Measurements from ENCODE around the gene STYX.

STYX gene

GRCh38 chr14:52703664-52704063, 26.3 kb upstream of the STYX start:
- H3K9me3 ChIP-seq (ENCODE audit: insufficient read depth, low read length), result no peaks in the 10 kb centered on the region
- H3K4me2 ChIP-seq (ENCODE audit: low read length), result no peak overlapping the region
- no peaks in the 10 kb centered on the region for H3K27me3 ChIP-seq (ENCODE audit: low read depth, low read length)
- no peak overlapping the region for H3K9ac ChIP-seq (ENCODE audit: low read length)
- TF ChIP-seq EZH2phosphoT487 (IDR thresholded peaks at IDR 0.05; ENCODE audit: low read depth), result no peak
- no peak for TF ChIP-seq CTCF (IDR thresholded peaks at IDR 0.05; ENCODE audit: low read depth, low read length)
- no peak overlapping the region for H3K4me3 ChIP-seq (ENCODE audit: low read length)
- H3K36me3 ChIP-seq (replicated peaks; ENCODE audit: low read depth, low read length), result peaks cover 4% of the 10 kb centered on the region
- peaks cover 22% of the 10 kb centered on the region for H3K4me1 ChIP-seq (ENCODE audit: low read length)
- no peak overlapping the region for H2AFZ ChIP-seq (ENCODE audit: low read depth, low read length)
- H3K79me2 ChIP-seq (ENCODE audit: low read length), result peaks cover 17% of the 10 kb centered on the region
- peaks cover 4% of the 10 kb centered on the region; the same call in 1 of the 2 replicates for H4K20me1 ChIP-seq (ENCODE audit: insufficient read depth, low read length)
- H3K27ac ChIP-seq (ENCODE audit: low read length), result no peak overlapping the region

GRCh38 chr14:52706286-52706685, 23.7 kb upstream of the STYX start:
- no peak for TF ChIP-seq CTCF (IDR thresholded peaks at IDR 0.05; ENCODE audit: low read depth, low read length)
- TF ChIP-seq EZH2phosphoT487 (IDR thresholded peaks at IDR 0.05; ENCODE audit: low read depth), result no peak
- peaks cover 4% of the 10 kb centered on the region; the same call in 1 of the 2 replicates for H4K20me1 ChIP-seq (ENCODE audit: insufficient read depth, low read length)
- H3K36me3 ChIP-seq (replicated peaks; ENCODE audit: low read depth, low read length), result peaks cover 26% of the 10 kb centered on the region
- H3K9me3 ChIP-seq (ENCODE audit: insufficient read depth, low read length), result no peaks in the 10 kb centered on the region
- H3K4me1 ChIP-seq (ENCODE audit: low read length), result peaks cover 15% of the 10 kb centered on the region
- H3K27ac ChIP-seq (ENCODE audit: low read length), result peak overlapping the region; percentile 67
- peaks cover 36% of the 10 kb centered on the region for H3K79me2 ChIP-seq (ENCODE audit: low read length)
- peak overlapping the region; percentile 94 for H3K9ac ChIP-seq (ENCODE audit: low read length)
- H3K4me3 ChIP-seq (ENCODE audit: low read length), result peak overlapping the region; percentile 96
- H3K4me2 ChIP-seq (ENCODE audit: low read length), result peak overlapping the region; percentile 81
- H2AFZ ChIP-seq (ENCODE audit: low read depth, low read length), result peak overlapping the region; percentile 68
- no peaks in the 10 kb centered on the region for H3K27me3 ChIP-seq (ENCODE audit: low read depth, low read length)

- no peaks in the 10 kb centered on the region for H3K27me3 ChIP-seq (ENCODE audit: low read depth, low read length)
- peaks cover 4% of the 10 kb centered on the region; the same call in 1 of the 2 replicates for H4K20me1 ChIP-seq (ENCODE audit: insufficient read depth, low read length)
- H2AFZ ChIP-seq (ENCODE audit: low read depth, low read length), result peak within 1 kb of the TSS; percentile 75
- peak within 1 kb of the TSS; percentile 67 for H3K27ac ChIP-seq (ENCODE audit: low read length)
- peaks cover 33% of the 10 kb centered on the region for H3K36me3 ChIP-seq (replicated peaks; ENCODE audit: low read depth, low read length)
- H3K9ac ChIP-seq (ENCODE audit: low read length), result peak within 1 kb of the TSS; percentile 94
- H3K4me1 ChIP-seq (ENCODE audit: low read length), result peaks cover 15% of the 10 kb centered on the region
- peaks cover 40% of the 10 kb centered on the region for H3K79me2 ChIP-seq (ENCODE audit: low read length)
- no peaks in the 10 kb centered on the region for H3K9me3 ChIP-seq (ENCODE audit: insufficient read depth, low read length)
- no peak for TF ChIP-seq CTCF (IDR thresholded peaks at IDR 0.05; ENCODE audit: low read depth, low read length)
- no peak for TF ChIP-seq EZH2phosphoT487 (IDR thresholded peaks at IDR 0.05; ENCODE audit: low read depth)
- H3K4me3 ChIP-seq (ENCODE audit: low read length), result peak within 1 kb of the TSS; percentile 96
- H3K4me2 ChIP-seq (ENCODE audit: low read length), result peak within 1 kb of the TSS; percentile 91
Observed at GRCh38 chr14:52706724-52707706, 23.0 kb upstream of the STYX start, which contains the start of gene PSMC6. Gene PSMC6 (plus strand): TSS chr14:52707200. CDS start chr14:52707220, 20 bp downstream.

- peaks cover 4% of the 10 kb centered on the region; the same call in 1 of the 2 replicates for H4K20me1 ChIP-seq (ENCODE audit: insufficient read depth, low read length)
- H3K27me3 ChIP-seq (ENCODE audit: low read depth, low read length), result no peaks in the 10 kb centered on the region
- H3K9me3 ChIP-seq (ENCODE audit: insufficient read depth, low read length), result no peaks in the 10 kb centered on the region
- peaks cover 47% of the 10 kb centered on the region for H3K79me2 ChIP-seq (ENCODE audit: low read length)
- no peak overlapping the region for H3K27ac ChIP-seq (ENCODE audit: low read length)
- H2AFZ ChIP-seq (ENCODE audit: low read depth, low read length), result no peak overlapping the region
- no peak overlapping the region for H3K9ac ChIP-seq (ENCODE audit: low read length)
- no peak overlapping the region for H3K4me3 ChIP-seq (ENCODE audit: low read length)
- H3K4me2 ChIP-seq (ENCODE audit: low read length), result no peak overlapping the region
- peaks cover 65% of the 10 kb centered on the region for H3K36me3 ChIP-seq (replicated peaks; ENCODE audit: low read depth, low read length)
- TF ChIP-seq EZH2phosphoT487 (IDR thresholded peaks at IDR 0.05; ENCODE audit: low read depth), result no peak
- TF ChIP-seq CTCF (IDR thresholded peaks at IDR 0.05; ENCODE audit: low read depth, low read length), result no peak
- H3K4me1 ChIP-seq (ENCODE audit: low read length), result peaks cover 14% of the 10 kb centered on the region
Observed at GRCh38 chr14:52711666-52712065, 18.3 kb upstream of the STYX start.

Data from OCI-LY3 (cell line).